ENCODE data around the gene RNF144B.
"Not testable (repeated sequence)": the region's sequence is repeated elsewhere in the genome, so short reads cannot be mapped to it uniquely, and the experiment has no call there.

DNA sequence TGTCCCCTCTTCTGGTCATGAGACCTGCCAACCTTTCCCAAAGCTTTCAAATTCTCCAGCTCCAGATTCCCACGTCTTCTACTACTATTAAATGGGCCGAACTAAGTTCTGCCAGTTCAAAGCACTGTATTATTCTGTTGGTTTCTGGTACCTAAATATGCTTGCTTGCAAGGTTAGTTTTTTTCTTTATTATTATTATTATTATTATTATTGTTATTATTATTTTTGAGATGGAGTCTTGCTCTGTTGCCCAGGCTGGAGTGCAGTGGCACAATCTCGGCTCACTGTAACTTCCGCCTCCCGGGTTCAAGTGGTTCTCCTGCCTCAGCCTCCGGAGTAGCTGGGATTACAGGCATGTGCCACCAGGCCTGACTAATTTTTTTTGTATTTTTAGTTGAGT is 17.8 kb downstream of the RNF144B start:
- TF ChIP-seq POLR2A (IDR thresholded peaks at IDR 0.05): not testable (repeated sequence)
- TF ChIP-seq, protein P1, sequence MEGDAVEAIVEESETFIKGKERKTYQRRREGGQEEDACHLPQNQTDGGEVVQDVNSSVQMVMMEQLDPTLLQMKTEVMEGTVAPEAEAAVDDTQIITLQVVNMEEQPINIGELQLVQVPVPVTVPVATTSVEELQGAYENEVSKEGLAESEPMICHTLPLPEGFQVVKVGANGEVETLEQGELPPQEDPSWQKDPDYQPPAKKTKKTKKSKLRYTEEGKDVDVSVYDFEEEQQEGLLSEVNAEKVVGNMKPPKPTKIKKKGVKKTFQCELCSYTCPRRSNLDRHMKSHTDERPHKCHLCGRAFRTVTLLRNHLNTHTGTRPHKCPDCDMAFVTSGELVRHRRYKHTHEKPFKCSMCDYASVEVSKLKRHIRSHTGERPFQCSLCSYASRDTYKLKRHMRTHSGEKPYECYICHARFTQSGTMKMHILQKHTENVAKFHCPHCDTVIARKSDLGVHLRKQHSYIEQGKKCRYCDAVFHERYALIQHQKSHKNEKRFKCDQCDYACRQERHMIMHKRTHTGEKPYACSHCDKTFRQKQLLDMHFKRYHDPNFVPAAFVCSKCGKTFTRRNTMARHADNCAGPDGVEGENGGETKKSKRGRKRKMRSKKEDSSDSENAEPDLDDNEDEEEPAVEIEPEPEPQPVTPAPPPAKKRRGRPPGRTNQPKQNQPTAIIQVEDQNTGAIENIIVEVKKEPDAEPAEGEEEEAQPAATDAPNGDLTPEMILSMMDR (IDR thresholded peaks at IDR 0.05): not testable (repeated sequence)
